HG03432 (cell line): ENCODE data around the gene RAET1E.
"Not testable (repeated sequence)": the region's sequence is repeated elsewhere in the genome, so short reads cannot be mapped to it uniquely, and the experiment has no call there.

Experiments
- ATAC-seq: cut with Tn5 transposase; IDR thresholded peaks from one replicate; pipeline ENCODE4 v1.9.1; 2021; ENCODE audit warnings: mild to moderate bottlenecking, moderate library complexity; ENCODE audit not compliant: unreplicated experiment

Gene RAET1E

DNA sequence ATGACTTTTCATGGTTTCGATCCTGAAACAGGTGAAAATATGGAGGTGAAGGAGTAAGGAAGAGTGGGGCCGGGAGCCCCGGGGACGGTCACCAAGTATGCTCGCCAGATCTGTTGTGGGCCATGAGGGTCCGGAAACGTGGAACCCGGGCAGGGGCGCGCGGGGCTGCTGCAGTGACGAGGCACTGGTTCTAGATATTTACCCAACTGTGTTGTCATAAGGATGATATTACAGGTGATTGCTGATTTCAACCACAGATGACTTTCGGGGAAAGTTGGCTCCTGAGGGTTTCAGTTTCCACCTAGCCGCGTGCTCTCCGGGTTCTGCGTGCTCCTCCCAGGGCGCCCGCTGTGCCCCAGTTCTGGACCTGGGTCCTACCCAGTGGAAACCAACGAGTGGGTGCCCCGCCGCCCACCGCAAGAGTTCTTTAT lies 12.8 kb upstream of the RAET1E start:
- ATAC-seq, result no peak

GRCh38 chr6:149909701-149910470 lies 12.0 kb upstream of the RAET1E start:
- no peak for ATAC-seq

GRCh38 chr6:149908480-149908879 lies 10.6 kb upstream of the RAET1E start:
- ATAC-seq, result not testable (repeated sequence)

DNA sequence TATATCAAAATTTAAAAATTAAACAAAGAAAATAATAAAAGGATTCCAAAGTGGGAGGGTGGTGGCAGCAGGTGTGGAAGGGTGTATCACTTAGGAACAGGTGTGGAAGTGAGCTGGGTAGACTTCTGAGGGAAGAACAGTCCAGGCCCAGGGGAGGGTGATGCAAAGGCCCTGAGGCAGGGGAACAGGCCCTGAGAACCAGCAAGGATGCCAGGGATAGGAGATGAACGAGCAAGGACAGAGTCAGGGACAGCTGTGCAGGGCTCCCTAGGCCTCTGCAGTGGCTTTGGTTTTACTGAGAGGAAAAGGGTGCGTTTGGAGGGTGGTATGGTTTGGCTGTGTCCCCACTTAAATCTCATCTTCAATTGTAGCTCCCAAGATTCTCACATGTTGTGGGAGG lies 9.4 kb upstream of the RAET1E start:
- ATAC-seq, result no peak

- ATAC-seq, result no peak
These were observed 8.5 kb upstream of the RAET1E start for GRCh38 chr6:149906405-149906804.

- ATAC-seq, result no peak
These were observed 8.0 kb upstream of the RAET1E start for GRCh38 chr6:149905911-149906371.

DNA sequence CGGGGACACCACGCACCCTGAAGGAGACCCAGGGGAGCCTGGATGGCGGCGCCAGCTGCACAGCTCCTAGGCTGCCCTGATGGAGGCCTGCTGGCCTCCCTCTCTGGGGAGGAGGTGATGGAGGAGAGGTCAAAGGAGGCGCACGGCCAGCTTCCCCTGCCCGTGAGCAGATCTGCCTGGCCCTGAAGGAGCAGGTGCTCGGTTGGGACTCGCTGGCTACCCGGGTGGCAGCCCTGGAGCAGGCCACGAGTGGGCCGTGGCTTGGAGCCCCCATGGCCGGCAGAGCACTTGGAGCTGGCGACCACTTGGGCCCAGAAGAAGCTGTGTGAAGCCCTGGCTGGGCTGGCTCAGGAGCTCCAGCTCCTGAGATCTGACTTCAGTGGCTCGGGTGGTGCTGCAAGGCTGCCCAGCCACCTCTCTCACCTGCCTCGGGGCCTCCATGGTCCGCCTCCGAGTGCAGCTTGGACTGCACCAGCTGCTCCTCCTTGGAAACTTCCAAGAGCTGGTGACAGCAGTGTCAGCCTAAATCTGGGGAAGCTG lies 7.5 kb upstream of the RAET1E start:
- no peak for ATAC-seq

- no peak for ATAC-seq
These were observed 6.9 kb upstream of the RAET1E start for GRCh38 chr6:149904661-149905370.

DNA sequence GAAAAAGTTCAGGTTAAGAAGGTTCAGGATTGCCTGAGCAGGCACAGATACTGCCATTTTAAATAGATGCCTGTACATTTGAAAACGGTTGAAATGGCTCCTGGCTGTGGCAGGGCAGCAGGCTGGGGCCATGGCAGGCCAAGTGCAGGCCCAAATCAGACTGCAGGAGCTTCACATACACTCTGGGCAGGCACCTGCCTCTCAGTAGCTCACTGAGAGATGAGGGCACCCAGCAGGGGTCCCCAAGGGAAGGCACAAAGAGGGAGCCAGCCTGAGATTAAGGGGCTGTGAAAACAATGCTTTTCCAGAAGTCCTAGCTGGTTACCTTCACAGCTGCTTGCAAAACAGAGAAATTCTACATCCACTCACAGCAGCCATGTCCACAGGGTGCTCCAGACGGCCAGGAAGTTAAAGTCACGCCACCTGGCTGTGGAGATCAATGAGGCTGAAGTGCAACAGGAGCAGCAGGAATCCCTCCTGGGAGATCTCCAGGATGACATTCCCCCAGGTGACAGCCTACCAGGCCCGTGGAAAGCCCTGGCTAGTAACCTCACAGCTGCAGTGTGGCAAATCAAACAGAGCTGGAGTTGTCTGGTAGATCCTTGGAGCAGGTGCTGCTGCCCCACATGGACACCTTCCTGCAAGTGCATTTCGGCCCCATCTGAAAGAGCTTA lies 6.2 kb upstream of the RAET1E start:
- no peak for ATAC-seq

DNA sequence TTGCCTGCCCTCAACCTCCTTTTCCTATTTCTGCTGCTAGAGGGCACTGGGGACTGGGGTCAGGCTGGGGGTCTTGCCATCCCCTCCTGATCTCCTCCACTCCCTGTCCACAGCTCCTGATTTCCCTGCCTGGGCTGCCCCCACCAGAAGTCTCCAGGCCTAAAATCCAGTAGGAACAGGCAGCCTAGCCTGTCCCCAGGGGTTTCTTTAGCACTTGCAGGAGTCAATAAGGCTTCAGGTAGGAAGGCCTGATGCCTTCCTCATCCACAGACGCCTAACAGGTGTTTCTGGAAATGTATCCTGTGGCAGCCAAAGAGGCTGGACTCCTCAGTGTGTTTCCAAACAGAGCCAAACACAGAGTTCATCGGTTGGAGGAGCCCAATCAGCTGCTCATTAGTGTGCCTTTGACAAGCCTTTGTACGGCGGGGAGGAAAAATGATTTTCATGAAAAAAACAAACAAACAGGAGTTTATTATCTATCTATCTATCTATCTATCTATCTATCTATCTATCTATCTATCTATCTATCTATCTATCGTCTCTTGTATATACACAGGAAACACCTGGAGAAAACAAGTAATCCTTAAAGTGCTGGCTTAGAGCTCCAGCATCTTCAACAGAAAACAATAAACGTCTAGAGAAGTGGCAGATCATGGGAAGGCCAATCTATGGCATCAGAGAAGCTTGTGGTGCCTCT lies 3.7 kb upstream of the RAET1E start:
- no peak for ATAC-seq

- ATAC-seq, result no peak
These were observed 2.9 kb upstream of the RAET1E start for GRCh38 chr6:149900620-149901443.

DNA sequence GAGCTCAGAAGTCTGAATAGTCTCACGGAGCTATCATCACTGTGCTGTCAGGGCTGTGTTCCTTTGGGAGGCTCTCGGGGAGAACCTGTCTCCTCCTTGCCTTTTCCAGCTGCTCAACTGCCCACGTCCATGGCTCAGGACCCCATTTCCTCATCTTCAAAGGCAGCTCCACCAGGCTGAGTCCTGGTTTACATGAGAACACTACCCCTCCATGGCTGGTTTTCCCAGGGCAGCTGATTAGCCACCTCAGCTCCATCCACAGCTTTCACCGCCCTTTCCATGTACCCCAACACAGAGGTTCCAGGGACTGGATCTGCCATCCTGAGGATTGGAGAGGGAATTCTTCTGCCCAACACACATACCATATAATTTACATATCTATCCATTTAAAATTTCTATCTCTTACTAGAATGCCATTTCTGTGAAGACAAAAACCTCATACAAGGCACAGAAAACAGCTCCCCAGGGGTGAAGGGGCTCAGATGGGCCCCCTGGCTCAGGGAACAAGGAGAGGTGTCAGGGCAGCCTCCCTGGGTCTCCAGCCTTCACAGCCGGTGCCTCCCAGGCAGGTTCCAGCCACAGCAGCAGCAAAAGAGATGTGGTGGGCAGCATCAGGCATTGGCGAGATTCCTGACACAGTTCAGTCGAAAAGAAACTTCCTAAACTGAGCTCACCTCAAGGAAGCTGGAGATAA lies 2.2 kb upstream of the RAET1E start:
- no peak for ATAC-seq

DNA sequence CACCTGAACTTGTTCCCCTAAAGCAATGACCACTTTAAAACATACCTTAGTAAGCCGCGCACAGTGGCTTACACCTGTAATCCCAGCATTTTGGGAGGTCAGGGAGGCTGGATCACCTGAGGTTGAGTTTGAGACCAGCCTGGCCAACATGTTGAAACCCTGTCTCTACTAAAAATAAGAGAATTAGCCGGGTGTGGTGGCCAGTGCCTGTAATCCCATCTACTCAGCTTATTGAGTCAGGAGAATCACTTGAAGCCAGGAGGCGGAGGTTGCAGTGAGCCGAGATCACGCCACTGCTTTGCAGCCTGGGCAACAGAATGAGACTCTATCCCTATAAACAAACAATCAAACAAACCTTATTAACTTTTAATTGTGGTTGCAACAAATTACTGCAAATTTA lies 1.6 kb upstream of the RAET1E start:
- ATAC-seq, result no peak

GRCh38 chr6:149898966-149899365 lies 1.1 kb upstream of the RAET1E start:
- ATAC-seq, result no peak

DNA sequence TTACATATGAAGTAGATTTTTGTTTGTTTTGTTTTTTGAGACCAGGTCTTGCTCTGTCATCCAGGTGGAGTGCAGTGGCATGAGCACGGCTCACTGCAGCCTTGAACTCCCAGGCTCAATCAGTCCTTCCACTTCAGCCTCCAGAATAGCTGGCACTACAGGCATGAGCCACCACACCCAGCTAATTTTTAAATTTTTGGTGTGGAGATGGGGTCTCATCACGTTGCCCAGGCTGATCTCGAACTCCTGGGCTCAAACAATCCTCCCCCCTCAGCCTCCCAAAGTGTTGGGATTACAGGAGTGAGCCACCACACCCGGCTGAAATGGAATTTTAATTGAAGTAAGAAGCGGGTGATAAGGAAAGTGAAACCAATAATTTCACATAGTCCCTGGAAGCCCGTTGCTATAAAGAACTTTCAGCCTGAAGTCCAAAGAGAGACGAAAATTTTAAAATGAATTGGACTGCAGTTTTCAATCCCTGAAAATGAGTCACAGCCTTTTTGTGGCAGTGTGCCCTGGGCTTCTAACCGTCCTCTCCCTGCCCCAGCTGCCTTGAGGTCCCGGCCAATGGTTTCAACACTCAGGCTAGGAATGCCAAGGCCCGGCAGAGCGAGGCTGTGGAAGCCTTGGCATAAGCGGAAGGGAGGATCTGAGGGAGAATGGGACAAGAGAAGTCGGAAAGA lies 757 bp downstream of the RAET1E start:
- ATAC-seq, result no peak

DNA sequence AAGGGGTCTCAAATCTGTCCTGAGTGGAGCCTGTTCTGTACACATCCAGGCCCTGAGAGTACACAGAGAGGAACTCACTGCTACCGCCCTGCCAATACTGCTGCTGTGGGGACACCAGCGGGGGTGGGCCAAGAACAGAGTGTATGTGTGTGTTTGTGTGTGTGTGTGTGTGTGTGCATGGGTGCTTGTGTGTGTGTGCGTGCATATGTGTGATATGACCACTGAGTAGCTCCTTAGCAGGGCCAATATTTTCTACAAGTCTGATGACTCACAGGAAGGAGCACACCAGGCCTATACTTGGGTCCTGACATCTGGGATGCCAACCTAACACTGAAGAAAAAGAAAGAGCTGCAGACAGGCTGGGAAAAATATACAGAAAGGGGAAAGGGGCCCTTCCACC lies 1.4 kb downstream of the RAET1E start:
- ATAC-seq, result no peak

- ATAC-seq, result no peak
These were observed 2.1 kb downstream of the RAET1E start for GRCh38 chr6:149895833-149896271.

- ATAC-seq, result no peak
These were observed 2.8 kb downstream of the RAET1E start for GRCh38 chr6:149895048-149895590.
